Calu3 (cell line): ENCODE measurements around the gene SLC31A2. TPM values are rescaled to one million over a fixed set of nuclear protein-coding genes. Genes with fewer than 3 reads are reported as not detected.

Experiments
- BruUV-seq: library from RNA; stranded (reverse); fragments of 400-500 nt; replicated peaks from 2 replicates; lab custom pipeline; 2021; lab: Mats Ljungman, UMichigan
- CTCF ChIA-PET: fragments of 300-600 bp; sonication (Branson Sonifier 250); formaldehyde crosslinking; loops from one replicate; lab custom pipeline; 2022; ENCODE audit warnings: antibody characterized with exemption; lab: Charles Lee
- DNase-seq: peaks from one replicate; pipeline ENCODE4 v3.0.0; 2022
- H3K27ac Mint-ChIP-seq: one replicate; pipeline ENCODE4 v1.8.0; 2022; ENCODE audit warnings: mixed read lengths; ENCODE audit not compliant: unreplicated experiment
- H3K27me3 Mint-ChIP-seq: one replicate; pipeline ENCODE4 v1.8.0; 2022; ENCODE audit warnings: mixed read lengths; ENCODE audit not compliant: unreplicated experiment
- H3K36me3 Mint-ChIP-seq: one replicate; pipeline ENCODE4 v1.8.0; 2022; ENCODE audit warnings: mild to moderate bottlenecking, moderate library complexity, mixed read lengths; ENCODE audit not compliant: insufficient read depth, unreplicated experiment
- H3K4me1 Mint-ChIP-seq: one replicate; pipeline ENCODE4 v1.8.0; 2022; ENCODE audit warnings: mild to moderate bottlenecking, low read depth, mixed read lengths; ENCODE audit not compliant: unreplicated experiment
- H3K4me3 Mint-ChIP-seq: one replicate; pipeline ENCODE4 v1.8.0; 2022; ENCODE audit warnings: mild to moderate bottlenecking, low read depth, moderate library complexity, mixed read lengths; ENCODE audit not compliant: unreplicated experiment
- H3K9me3 Mint-ChIP-seq: one replicate; pipeline ENCODE4 v1.8.0; 2022; ENCODE audit warnings: low read depth, mixed read lengths; ENCODE audit not compliant: unreplicated experiment
- CTCF ChIP-seq: fragments of 200-600 bp; IDR thresholded peaks from one replicate; pipeline ENCODE4 v1.8.0; 2022; ENCODE audit warnings: antibody characterized with exemption; ENCODE audit not compliant: unreplicated experiment
- intact Hi-C: fragments of 100-400 bp; cut with micrococcal nuclease; formaldehyde crosslinking; loops from one replicate; pipeline ENCODE4 v1.10.0; 2022; ENCODE audit not compliant: unreplicated experiment
- total RNA-seq: library from RNA; stranded (reverse); gene quantifications from 2 replicates; pipeline ENCODE4 v1.2.3, GENCODE V29; 2022

SLC31A2 gene
- total RNA-seq, 1 experiment from 2014 or later = 1.8 TPM

GRCh38 chr9:113160571-113160970 is 9.8 kb downstream of the SLC31A2 start:
- intact Hi-C loops = no loop called here
- no TSS peak for BruUV-seq
- H3K36me3 Mint-ChIP-seq = peaks cover 10% of the 10 kb centered on the region
- CTCF ChIA-PET = interaction anchor here (1.3 kb wide), 1 partner anchor 10 kb away, joined by 3 read pairs; the partner anchor contains the start of gene SLC31A2
- no peaks in the 10 kb centered on the region for H3K4me1 Mint-ChIP-seq
- H3K27ac Mint-ChIP-seq = no peak overlapping the region
- no peaks in the 10 kb centered on the region for H3K9me3 Mint-ChIP-seq
- no peaks in the 10 kb centered on the region for H3K27me3 Mint-ChIP-seq
- H3K4me3 Mint-ChIP-seq = no peak overlapping the region
- TF ChIP-seq CTCF = no peak
- no peak for DNase-seq

DNA sequence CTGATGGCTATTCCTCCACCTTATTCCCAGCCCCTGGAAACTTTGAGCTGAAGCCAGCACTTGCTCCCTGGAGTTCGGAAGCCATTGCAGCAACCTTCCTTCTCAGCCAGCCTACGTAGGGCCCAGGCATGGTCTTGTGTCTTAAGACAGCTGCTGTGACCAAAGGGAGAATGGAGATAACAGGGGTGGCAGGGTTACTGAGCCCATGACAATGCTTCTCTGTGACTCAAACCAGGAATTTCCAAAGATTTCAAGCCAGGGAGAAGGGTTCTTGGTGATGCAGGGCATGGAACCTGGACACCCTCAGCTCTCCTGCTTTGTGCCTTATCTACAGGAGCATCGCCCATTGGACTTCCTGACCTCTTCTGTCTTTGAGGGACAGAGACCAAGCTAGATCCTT is 12.2 kb downstream of the SLC31A2 start:
- no peak for DNase-seq
- Mint-ChIP-seq H3K4me1 (no peaks in the 10 kb centered on the region), H3K9me3 (no peaks in the 10 kb centered on the region), H3K4me3 (no peak overlapping the region), H3K27ac (no peak overlapping the region), H3K36me3 (peaks cover 14% of the 10 kb centered on the region), H3K27me3 (no peaks in the 10 kb centered on the region)
- no peak for TF ChIP-seq CTCF
- intact Hi-C loops = no loop called here
- CTCF ChIA-PET = interaction anchor here (1.2 kb wide), 1 partner anchor 12 kb away, joined by 3 read pairs; the partner anchor contains the start of gene SLC31A2
- BruUV-seq = no TSS peak

- Mint-ChIP-seq H3K36me3 (peaks cover 13% of the 10 kb centered on the region), H3K9me3 (no peaks in the 10 kb centered on the region), H3K4me3 (no peak overlapping the region), H3K27ac (no peak overlapping the region), H3K4me1 (no peaks in the 10 kb centered on the region), H3K27me3 (no peaks in the 10 kb centered on the region)
- CTCF ChIA-PET = no interaction called here
- BruUV-seq = no TSS peak
- DNase-seq = no peak
- TF ChIP-seq CTCF = no peak
- intact Hi-C loops = no loop called here
Measured at GRCh38 chr9:113164536-113165300, 13.9 kb downstream of the SLC31A2 start.

DNA sequence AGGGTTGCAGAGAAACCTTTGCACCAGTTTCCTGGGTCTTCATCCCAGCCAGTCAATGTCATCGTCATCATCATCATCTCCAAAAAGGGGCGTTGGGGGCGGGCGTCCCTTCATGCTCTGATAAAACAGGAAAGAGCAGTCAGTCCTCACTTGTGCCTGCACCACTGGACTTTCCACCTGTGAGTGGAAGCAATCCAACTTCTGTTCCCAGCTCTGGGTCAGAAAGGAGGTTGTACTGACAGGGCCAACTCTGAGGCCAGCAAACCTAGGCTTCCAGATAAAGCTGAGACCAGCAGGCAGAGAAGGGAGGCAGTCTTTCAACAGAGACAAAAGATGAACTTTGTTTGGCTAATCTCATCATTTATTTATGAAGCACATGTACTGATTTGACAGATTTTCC is 15.2 kb downstream of the SLC31A2 start:
- TF ChIP-seq CTCF = no peak
- Mint-ChIP-seq H3K4me1 (no peaks in the 10 kb centered on the region), H3K27ac (no peak overlapping the region), H3K36me3 (peaks cover 16% of the 10 kb centered on the region), H3K9me3 (no peaks in the 10 kb centered on the region), H3K4me3 (no peak overlapping the region), H3K27me3 (no peaks in the 10 kb centered on the region)
- no TSS peak for BruUV-seq
- CTCF ChIA-PET = no interaction called here
- DNase-seq = no peak
- intact Hi-C loops = no loop called here
